ENCODE measurements around the gene KDM8.

GRCh38 chr16:27221576-27222248 is 18.4 kb downstream of the KDM8 start:
- TF ChIP-seq, protein P1, sequence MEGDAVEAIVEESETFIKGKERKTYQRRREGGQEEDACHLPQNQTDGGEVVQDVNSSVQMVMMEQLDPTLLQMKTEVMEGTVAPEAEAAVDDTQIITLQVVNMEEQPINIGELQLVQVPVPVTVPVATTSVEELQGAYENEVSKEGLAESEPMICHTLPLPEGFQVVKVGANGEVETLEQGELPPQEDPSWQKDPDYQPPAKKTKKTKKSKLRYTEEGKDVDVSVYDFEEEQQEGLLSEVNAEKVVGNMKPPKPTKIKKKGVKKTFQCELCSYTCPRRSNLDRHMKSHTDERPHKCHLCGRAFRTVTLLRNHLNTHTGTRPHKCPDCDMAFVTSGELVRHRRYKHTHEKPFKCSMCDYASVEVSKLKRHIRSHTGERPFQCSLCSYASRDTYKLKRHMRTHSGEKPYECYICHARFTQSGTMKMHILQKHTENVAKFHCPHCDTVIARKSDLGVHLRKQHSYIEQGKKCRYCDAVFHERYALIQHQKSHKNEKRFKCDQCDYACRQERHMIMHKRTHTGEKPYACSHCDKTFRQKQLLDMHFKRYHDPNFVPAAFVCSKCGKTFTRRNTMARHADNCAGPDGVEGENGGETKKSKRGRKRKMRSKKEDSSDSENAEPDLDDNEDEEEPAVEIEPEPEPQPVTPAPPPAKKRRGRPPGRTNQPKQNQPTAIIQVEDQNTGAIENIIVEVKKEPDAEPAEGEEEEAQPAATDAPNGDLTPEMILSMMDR (IDR thresholded peaks at IDR 0.05): no peak
- no peak for TF ChIP-seq POLR2A (IDR thresholded peaks at IDR 0.05)

All from sigmoid colon (tissue), 3 donors.